ENCODE measurements around the gene MYO1E.

DNA sequence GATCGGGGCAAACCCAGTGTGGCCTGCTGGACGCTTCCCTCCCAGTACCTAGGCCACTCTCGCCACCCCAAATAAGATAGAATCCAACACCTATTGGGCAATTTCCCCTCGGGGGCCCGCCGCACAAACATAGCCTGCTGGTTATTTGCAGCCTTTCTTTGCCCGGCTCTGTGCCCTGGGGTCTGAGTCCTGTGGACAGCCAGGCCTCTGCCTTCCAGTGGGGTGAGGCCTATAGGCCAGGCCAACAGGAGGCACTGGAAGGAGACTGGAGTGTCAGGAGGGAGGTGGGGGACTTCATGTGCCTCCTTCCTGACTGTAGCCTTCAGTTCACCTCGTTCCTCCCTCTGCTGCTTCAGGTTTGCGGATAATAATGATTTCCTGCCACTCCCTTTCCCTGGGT is 213.5 kb downstream of the MYO1E start:
- TF ChIP-seq, protein P1, sequence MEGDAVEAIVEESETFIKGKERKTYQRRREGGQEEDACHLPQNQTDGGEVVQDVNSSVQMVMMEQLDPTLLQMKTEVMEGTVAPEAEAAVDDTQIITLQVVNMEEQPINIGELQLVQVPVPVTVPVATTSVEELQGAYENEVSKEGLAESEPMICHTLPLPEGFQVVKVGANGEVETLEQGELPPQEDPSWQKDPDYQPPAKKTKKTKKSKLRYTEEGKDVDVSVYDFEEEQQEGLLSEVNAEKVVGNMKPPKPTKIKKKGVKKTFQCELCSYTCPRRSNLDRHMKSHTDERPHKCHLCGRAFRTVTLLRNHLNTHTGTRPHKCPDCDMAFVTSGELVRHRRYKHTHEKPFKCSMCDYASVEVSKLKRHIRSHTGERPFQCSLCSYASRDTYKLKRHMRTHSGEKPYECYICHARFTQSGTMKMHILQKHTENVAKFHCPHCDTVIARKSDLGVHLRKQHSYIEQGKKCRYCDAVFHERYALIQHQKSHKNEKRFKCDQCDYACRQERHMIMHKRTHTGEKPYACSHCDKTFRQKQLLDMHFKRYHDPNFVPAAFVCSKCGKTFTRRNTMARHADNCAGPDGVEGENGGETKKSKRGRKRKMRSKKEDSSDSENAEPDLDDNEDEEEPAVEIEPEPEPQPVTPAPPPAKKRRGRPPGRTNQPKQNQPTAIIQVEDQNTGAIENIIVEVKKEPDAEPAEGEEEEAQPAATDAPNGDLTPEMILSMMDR (IDR thresholded peaks at IDR 0.05) = no peak
- TF ChIP-seq NFE2L1 (CRISPR knock-in tag; IDR thresholded peaks at IDR 0.05) (no peak), ETV6 (CRISPR knock-in tag; IDR thresholded peaks at IDR 0.05) (no peak), TEAD1 (CRISPR knock-in tag; IDR thresholded peaks at IDR 0.05) (no peak), ATF3 (CRISPR knock-in tag; conservative IDR thresholded peaks at IDR 0.05) (no peak)
